ENCODE data around the gene UNC119.
"Not testable (repeated sequence)": the region's sequence is repeated elsewhere in the genome, so short reads cannot be mapped to it uniquely, and the experiment has no call there.

The UNC119 gene

GRCh38 chr17:28577466-28577824, 25.0 kb upstream of the UNC119 start:
- DNase-seq (ENCODE audit: extremely low read depth, low read depth), result no peak
- no peak for TF ChIP-seq CTCF (IDR thresholded peaks at IDR 0.05; ENCODE audit: low read depth, low read length, missing control alignments)
- H3K4me3 ChIP-seq (replicated peaks; ENCODE audit: low read depth, low read length), result no peak overlapping the region

DNA sequence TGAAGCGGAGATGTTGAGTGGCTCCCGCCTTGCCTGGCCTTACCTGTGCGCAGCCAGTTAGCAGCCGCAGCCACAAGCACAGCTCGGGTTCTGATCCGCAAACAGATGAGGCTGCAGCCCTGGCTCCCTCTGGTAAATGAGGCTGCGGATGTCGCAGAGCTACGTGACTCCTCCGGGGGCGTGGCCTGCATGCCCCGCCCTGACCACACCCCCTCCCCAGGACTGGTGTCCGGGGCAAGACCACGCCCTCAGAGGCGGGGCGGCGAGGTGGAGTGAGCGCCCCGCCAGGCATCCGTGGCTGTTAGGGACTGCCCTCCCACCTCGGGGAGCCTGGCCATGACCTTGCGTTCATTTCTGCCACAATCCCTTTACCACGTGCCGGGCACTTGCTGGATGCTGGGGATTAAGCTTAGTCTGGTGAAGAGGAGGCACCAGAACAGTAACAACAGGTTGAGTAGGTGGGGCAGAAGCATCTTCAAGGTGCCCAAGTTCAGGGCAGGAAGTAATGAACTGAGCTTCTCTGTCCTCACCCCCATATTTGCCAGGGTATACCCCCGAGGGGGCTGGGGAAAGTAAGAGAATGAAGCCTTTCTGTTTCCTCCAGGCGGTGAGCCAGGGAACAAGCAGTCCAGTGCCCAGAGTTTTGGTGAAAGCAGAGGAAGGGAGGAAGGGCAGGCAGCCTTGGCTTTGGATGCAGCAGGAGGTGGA, 24.5 kb upstream of the UNC119 start, which contains the start of gene ALDOC:
Gene ALDOC, minus strand, starts transcription at position 138 of the 708 bp plus-strand sequence. CDS start 1,363 bp downstream, outside the sequence.
- no peak for TF ChIP-seq CTCF (IDR thresholded peaks at IDR 0.05; ENCODE audit: low read depth, low read length, missing control alignments)
- H3K4me3 ChIP-seq (replicated peaks; ENCODE audit: low read depth, low read length), result no peak within 1 kb of the TSS
- peak; percentile 72 for DNase-seq (ENCODE audit: extremely low read depth, low read depth)

- DNase-seq (ENCODE audit: extremely low read depth, low read depth); H3K4me3 ChIP-seq (replicated peaks; ENCODE audit: low read depth, low read length): not testable (repeated sequence)
These were observed 23.6 kb upstream of the UNC119 start for GRCh38 chr17:28576016-28576415.

DNA sequence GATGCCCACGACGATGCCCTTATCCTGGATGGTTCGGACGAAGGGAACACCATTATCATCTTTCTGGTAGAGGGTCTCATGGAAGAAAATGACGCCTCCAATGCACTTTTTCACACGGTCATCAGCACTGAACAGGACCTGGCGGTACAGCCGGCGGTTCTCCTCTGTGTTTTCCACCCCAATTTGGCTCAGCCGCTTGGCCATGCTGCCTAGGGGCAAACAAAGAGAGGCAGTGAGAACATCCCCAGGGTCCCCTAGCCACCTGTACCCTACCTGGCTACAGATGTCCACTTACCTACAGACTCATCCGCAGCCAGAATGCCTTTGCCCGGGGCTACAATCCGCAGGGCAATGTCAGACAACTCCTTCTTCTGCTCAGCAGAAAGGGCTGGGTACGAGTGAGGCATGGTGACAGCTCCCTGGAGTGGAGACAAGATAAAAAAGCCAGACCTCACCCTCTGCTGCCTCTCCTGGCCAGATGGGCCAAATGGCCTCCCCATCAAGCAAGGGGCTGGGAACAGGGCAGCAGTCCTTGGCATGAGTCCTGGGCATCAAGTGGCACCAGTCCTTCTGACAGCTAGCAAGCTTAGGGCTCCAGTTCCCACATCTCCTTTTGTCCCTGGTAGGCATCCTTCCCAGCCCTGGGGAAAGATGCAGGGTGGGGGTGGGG, 22.8 kb upstream of the UNC119 start:
- no peak for TF ChIP-seq CTCF (IDR thresholded peaks at IDR 0.05; ENCODE audit: low read depth, low read length, missing control alignments)
- DNase-seq (ENCODE audit: extremely low read depth, low read depth), result no peak
- H3K4me3 ChIP-seq (replicated peaks; ENCODE audit: low read depth, low read length), result no peak overlapping the region

DNA sequence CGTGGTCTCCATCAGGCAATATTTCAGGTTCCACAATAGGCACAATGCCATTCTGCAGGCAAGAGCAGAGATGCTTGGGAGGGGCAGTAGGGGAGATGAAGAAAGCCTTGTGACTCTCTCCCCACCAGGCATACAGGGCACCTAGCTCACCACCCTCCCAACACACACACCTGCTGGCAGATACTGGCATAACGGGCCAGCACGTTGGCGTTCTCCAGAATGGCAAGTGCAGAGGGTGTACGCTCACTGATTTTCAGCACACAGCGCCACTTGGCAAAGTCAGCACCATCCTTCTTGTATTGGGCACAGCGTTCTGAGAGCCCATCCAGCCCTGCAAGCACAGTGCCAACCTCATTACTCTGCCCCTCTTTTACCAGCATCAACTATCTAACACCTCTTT, 22.1 kb upstream of the UNC119 start:
- DNase-seq (ENCODE audit: extremely low read depth, low read depth), result no peak
- no peak for TF ChIP-seq CTCF (IDR thresholded peaks at IDR 0.05; ENCODE audit: low read depth, low read length, missing control alignments)
- no peak overlapping the region for H3K4me3 ChIP-seq (replicated peaks; ENCODE audit: low read depth, low read length)

- TF ChIP-seq CTCF (IDR thresholded peaks at IDR 0.05; ENCODE audit: low read depth, low read length, missing control alignments), result no peak
- no peak for DNase-seq (ENCODE audit: extremely low read depth, low read depth)
- no peak overlapping the region for H3K4me3 ChIP-seq (replicated peaks; ENCODE audit: low read depth, low read length)
These were observed 21.6 kb upstream of the UNC119 start for GRCh38 chr17:28573966-28574480.

- no peak overlapping the region for H3K4me3 ChIP-seq (replicated peaks; ENCODE audit: low read depth, low read length)
- TF ChIP-seq CTCF (IDR thresholded peaks at IDR 0.05; ENCODE audit: low read depth, low read length, missing control alignments), result no peak
- no peak for DNase-seq (ENCODE audit: extremely low read depth, low read depth)
These were observed 21.1 kb upstream of the UNC119 start for GRCh38 chr17:28573521-28573920.

Measured in HFF-Myc (cell line).